ENCODE data around the gene MYO6. TPM values are rescaled to one million over a fixed set of nuclear protein-coding genes. Genes with fewer than 3 reads are reported as not detected.

The MYO6 gene
- total RNA-seq, 1 donor = 15.1 TPM

DNA sequence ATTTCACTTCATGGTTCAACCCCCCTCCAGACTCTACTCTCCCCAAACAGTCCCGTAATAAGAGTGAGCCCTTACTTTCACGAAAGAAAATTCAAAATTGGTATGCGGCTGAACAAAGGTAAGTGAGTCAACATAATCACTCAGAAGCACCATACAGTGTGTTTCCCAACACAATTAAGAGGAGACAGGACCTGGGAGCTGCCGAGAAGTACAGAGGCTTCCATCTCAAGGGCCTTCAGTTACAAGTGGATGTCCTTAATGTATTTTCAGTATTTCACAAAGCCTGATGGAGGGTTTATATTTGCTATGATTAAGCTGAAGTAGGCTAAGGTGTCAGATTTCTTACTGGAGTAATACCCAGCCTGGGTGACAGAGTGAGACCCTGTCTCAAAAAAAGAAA, 51.1 kb downstream of the MYO6 start:
- TF ChIP-seq, protein P1, sequence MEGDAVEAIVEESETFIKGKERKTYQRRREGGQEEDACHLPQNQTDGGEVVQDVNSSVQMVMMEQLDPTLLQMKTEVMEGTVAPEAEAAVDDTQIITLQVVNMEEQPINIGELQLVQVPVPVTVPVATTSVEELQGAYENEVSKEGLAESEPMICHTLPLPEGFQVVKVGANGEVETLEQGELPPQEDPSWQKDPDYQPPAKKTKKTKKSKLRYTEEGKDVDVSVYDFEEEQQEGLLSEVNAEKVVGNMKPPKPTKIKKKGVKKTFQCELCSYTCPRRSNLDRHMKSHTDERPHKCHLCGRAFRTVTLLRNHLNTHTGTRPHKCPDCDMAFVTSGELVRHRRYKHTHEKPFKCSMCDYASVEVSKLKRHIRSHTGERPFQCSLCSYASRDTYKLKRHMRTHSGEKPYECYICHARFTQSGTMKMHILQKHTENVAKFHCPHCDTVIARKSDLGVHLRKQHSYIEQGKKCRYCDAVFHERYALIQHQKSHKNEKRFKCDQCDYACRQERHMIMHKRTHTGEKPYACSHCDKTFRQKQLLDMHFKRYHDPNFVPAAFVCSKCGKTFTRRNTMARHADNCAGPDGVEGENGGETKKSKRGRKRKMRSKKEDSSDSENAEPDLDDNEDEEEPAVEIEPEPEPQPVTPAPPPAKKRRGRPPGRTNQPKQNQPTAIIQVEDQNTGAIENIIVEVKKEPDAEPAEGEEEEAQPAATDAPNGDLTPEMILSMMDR (IDR thresholded peaks at IDR 0.05; ENCODE audit: insufficient read depth, low read depth, low read length) = no peak
- no peak for DNase-seq (ENCODE audit: low read depth)
- H3K4me3 ChIP-seq (ENCODE audit: low read depth, low read length) = no peak overlapping the region

GRCh38 chr6:75800708-75801505, 51.9 kb downstream of the MYO6 start:
- H3K4me3 ChIP-seq (ENCODE audit: low read depth, low read length) = no peak overlapping the region
- TF ChIP-seq, protein P1 (IDR thresholded peaks at IDR 0.05; ENCODE audit: insufficient read depth, low read depth, low read length) = no peak
- no peak for DNase-seq (ENCODE audit: low read depth)

GRCh38 chr6:75802366-75802765, 53.3 kb downstream of the MYO6 start:
- TF ChIP-seq, protein P1 (IDR thresholded peaks at IDR 0.05; ENCODE audit: insufficient read depth, low read depth, low read length) = no peak
- no peak overlapping the region for H3K4me3 ChIP-seq (ENCODE audit: low read depth, low read length)
- DNase-seq (ENCODE audit: low read depth) = no peak

DNA sequence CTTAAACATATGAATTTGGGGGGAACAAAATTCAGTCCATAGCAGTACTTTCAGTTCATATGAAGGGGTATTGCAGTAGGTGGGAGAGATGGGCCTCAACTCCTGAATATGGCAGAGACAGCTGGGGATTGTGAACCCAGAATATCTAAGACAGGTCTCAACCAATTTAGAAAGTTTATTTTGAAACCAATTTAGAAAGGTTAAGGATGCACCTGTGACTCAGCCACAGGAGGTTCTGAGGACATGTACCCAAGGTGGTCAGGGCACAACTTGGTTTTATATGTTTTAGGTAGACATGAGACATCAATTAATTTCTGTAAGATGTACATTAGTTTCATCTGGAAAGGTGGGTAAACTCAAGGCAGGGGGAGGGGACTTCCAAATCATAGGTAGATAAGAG, 59.5 kb downstream of the MYO6 start:
- H3K4me3 ChIP-seq (ENCODE audit: low read depth, low read length) = no peak overlapping the region
- DNase-seq (ENCODE audit: low read depth) = no peak
- TF ChIP-seq, protein P1 (IDR thresholded peaks at IDR 0.05; ENCODE audit: insufficient read depth, low read depth, low read length) = no peak

DNA sequence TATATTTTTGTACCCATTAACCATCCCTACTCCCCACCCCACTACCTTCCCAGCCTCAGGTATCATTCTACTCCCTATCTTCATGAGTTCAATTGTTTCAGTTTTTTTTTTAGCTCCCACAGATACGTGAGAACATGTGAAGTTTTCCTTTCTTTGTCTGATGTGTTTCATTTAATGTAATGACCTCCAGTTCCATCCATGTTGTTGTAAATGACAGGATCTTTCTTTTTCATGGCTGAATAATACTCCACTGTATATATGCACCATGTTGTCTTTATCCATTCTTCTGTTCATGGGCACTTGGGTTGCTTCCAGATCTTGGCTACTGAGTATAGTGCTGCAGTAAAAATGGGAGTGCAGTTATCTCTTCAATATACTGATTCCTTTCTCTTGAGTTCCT, 63.5 kb downstream of the MYO6 start:
- TF ChIP-seq, protein P1 (IDR thresholded peaks at IDR 0.05; ENCODE audit: insufficient read depth, low read depth, low read length) = no peak
- no peak for DNase-seq (ENCODE audit: low read depth)
- H3K4me3 ChIP-seq (ENCODE audit: low read depth, low read length) = no peak overlapping the region

DNA sequence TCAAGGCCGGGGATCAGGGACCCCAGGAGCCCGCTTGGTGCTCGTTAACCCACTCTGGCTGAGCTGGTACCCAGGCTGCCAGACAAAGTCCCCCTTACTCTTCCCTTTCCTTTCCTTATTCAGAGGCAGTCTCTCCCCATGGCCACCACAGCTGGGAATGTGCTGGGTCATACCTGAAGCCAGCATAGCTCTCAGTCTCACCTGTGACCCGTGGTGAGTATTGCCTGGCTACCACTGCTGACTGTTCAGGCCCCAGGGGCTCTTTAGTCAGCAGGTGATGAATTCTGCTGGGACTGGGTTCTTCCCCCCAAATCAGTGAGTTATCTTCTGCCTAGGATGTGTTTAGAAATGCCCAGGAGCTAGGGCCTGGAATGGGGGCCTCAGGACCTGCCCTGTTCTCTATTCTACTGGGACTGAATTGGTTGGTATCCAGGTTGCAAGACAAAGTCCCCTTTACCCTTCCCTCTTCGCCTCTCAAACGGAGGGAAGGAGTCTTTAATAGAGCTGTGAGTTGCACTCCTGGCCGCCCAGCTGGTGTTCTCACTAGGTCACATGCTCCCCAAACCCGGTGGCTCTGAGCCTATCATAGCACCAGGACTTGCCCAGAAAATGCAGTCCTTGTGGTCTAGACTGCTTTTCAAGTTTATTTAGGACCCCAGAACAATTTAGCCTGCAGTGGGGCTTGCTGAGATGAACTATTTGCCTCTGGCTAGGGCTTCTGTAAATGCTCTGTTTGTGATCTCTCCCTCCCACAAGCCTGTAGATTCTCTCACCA, 64.6 kb downstream of the MYO6 start:
- TF ChIP-seq, protein P1 (IDR thresholded peaks at IDR 0.05; ENCODE audit: insufficient read depth, low read depth, low read length) = no peak
- no peak overlapping the region for H3K4me3 ChIP-seq (ENCODE audit: low read depth, low read length)
- DNase-seq (ENCODE audit: low read depth) = no peak

Data from fibroblast of villous mesenchyme (primary cell).